Hindlimb muscle (tissue), 1 donor: Measurements from ENCODE around the gene VEGFB. TPM values are rescaled to one million over a fixed set of nuclear protein-coding genes. Genes with fewer than 3 reads are reported as not detected.
"Not testable (repeated sequence)": the region's sequence is repeated elsewhere in the genome, so short reads cannot be mapped to it uniquely, and the experiment has no call there.

Experiments used
- DNase-seq: peaks from one replicate; pipeline ENCODE4 v3.0.0-alpha.2; 2013
- polyA plus RNA-seq: library from polyadenylated mRNA; unstranded; fragments of 120-200 nt; gene quantifications from one replicate; pipeline ENCODE4 v1.2.1, GENCODE V29; 2013; ENCODE audit not compliant: insufficient read length

VEGFB gene
- polyA plus RNA-seq, 1 donor = 101 TPM

DNA sequence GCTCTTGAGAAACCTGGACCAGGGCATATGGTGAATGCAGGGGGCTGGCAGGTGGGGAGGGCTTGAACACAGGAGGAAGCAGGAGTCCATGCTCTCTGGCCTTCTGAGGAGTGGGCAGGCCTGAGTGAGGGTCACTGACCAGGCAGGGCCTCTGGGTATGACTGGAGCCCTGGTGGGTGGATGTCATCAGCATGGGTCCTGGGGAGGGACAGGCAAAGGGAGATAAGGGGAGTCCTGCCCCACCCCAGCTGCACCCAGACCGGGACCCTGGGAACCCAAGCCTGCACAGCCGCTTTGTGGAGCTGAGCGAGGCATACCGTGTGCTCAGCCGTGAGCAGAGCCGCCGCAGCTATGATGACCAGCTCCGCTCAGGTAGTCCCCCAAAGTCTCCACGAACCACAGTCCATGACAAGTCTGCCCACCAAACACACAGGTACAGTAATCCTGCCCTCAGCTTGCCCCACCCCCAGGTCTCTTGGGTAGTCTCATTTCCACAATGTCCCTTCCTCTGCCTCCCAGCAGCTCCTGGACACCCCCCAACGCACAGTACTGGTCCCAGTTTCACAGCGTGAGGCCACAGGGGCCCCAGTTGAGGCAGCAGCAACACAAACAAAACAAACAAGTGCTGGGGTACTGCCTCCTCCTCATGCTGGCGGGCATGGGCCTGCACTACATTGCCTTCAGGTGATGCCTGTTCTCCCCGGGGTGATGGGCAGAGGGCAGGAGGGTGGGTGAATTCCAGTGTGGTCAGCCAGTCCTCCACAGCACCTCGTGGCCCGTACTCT, 2.0 kb upstream of the VEGFB start:
- DNase-seq = peak; percentile 6

DNA sequence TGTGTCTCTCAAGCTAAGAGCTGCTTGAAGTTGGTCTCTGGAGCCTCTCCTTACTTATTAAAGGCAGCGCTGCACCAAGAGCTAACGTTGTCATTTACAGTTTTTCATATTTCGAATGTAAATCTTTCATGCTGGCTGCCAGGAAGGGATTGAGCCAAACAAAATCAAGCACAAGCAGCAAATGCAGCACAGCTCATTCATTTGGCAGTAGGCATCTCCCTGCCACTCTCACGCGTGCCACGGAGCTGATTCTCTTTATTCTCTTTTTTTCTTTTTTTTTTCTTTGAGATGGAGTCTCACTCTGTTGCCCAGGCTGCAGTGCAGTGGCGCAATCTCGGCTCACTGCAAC, 1.4 kb upstream of the VEGFB start:
- DNase-seq = no peak

DNA sequence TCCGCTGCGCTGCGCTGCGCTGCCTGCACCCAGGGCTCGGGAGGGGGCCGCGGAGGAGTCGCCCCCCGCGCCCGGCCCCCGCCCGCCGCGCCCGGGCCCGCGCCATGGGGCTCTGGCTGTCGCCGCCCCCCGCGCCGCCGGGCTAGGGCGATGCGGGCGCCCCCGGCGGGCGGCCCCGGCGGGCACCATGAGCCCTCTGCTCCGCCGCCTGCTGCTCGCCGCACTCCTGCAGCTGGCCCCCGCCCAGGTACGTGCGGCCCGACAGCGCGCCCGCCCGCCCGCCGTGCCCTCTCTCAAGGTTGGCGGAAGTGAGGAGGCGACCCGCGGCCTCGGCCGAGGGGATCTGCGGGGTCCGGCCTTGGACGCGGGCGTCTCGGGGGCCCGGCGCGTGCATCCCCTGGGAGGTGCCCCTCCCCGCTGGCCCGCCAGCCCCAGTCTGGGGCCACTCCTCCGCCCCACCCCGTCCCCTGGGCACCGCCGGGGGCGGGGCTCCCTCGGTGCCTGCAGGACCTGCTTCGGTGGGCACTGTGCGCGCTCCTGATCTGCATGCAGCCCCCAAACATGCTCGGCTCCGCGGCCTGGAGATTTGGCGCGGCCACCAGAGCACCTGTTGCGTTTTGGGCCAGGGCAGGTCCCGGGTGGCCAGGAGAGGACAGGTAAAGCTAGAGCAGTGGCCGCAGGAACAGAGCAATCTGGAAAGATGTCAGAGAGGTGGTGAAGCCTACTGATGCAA, 429 bp downstream of the VEGFB start:
- DNase-seq = no peak

- DNase-seq = no peak
Measured at GRCh38 chr11:64235437-64236161, 1.2 kb downstream of the VEGFB start.

DNA sequence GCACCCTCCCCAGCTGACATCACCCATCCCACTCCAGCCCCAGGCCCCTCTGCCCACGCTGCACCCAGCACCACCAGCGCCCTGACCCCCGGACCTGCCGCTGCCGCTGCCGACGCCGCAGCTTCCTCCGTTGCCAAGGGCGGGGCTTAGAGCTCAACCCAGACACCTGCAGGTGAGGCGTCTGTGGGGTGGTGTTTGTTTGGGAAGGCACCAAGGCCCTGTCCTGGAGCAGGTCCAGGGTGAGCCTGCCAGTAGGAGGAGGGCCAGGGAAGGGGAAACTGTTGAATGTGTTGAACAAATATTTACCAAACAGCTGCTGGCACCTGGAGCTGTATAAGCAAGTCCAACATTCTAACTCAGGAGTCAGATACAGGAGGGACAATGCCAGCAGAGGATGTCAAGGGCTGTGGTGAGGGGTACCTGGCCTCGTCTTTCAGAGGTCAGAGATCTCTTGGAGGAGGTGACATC, 3.1 kb downstream of the VEGFB start:
- DNase-seq = no peak

DNA sequence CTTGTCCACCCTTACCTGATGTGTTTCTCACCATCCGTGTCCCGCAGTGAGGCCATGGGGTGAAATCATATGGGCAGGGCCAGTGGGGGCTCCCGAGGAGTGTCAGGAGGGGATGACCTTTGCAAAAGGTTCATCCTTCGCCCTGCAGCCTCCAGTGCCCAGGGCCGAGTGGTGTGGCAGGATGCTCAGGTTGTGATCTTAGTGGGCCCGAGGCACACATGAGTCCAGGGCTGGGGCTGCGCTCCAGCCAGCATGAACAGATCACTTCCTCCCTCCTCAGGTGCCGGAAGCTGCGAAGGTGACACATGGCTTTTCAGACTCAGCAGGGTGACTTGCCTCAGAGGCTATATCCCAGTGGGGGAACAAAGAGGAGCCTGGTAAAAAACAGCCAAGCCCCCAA, 3.7 kb downstream of the VEGFB start:
- no peak for DNase-seq

- no peak for DNase-seq
Measured at GRCh38 chr11:64238999-64239398, 4.6 kb downstream of the VEGFB start.

DNA sequence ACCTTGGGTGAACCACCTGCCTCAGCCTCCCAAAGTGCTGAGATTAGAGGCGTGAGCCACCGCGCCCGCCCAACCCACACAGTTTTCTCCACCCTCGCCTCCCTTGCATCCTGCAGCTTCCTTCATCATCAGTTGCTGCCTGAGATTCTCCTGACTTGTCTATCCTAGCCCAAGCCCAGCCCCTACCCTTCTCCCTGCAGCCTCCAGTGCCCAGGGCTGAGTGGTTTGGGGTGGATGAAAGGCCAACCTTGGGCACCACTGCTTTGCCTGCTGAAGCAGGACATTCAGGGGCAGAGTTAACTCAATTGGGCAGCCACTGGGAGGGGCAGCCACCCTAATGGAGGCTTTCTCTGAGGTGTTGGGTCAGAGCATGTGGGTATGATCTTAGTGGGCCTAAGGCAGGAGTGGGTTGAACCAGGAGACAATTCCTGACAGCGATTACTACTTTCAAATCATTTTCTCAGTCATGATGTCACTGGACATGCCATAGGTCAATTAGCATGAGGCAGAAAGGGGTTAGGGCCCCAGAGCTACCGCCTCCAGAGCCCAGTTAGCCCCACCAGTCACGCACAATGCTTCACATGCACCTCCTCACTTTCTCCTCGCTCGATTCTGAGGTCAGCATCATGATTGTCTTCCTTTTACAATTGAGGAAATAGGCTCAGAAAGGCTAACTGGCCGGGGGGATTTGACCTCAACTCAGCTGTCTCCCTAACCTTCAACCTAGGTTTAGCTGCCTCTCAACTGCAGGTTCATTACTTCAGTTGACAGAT, 5.5 kb downstream of the VEGFB start:
- DNase-seq = no peak

DNA sequence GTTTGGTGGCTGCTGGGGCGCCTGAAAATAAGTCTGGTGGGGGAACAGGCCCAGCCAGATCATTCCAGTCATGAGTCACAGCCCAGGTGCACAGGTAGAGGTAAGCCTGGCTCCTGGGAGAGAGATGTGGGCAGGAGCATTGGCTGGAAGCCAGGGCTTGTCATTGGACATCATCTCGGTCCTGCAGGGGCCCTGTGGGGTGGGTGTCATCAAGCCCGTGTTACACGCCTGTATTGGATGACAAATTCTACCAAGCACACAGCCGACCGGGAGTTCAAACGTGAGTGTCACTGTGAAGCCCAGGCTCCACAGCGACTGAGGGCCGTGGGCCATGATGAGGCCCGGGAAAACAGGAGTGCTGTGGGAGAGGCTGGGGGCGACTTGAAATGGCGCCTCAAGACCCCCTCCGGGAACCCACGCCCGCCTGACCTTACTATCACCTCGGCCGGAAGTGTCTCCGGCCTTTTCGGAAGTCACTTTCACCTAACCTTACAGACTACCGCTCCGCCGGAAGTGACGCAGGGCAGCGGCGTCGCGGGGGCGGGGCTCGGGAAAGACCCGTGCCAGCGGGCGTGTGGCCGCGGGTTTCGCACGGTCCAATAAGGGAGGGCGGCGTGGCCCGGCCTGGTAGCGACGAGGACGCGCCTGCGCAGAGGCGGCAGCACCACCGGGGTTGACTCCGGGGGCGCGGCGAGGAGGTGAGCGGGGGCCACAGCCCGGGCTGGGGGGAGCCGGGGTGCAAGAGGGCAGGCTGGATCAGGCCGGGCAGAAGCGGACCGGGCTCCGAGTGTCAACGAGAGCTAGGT, 6.3 kb downstream of the VEGFB start, which contains the start of gene FKBP2:
TSS of gene FKBP2 (plus strand) at position 661 of the 806 bp plus-strand sequence. CDS start 1,293 bp downstream, outside the sequence.
- peak; percentile 98 for DNase-seq

GRCh38 chr11:64241241-64241490, 6.8 kb downstream of the VEGFB start:
- DNase-seq = peak; percentile 100

GRCh38 chr11:64241491-64242374, 7.3 kb downstream of the VEGFB start:
- peak; percentile 51 for DNase-seq

DNA sequence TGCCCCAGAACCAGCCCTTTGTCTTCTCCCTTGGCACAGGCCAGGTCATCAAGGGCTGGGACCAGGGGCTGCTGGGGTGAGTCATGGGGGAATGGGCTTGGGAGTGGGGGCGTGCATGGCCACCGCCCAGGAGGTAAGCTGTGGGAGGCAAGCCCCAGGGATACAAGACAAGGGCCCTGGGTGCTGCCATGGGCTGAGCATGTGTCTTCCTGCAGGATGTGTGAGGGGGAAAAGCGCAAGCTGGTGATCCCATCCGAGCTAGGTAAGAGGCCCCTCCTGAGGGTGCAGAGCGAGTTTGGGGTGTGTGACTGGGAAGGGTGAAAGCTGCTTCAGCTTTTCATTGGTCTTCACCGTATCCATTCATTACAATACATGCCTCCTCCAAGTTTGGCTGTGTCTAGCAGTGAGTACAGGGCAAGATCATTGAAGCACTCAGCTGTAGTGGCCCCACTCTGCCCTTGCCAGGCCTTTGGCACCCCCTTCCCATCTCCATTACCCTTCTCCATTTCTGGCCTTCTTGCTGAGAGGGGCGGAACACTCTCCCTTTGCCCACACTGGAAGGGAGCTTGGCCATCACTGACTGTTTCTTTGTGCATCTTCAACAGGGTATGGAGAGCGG, 9.0 kb downstream of the VEGFB start:
- DNase-seq = no peak

GRCh38 chr11:64244107-64244506, 9.7 kb downstream of the VEGFB start:
- no peak for DNase-seq

DNA sequence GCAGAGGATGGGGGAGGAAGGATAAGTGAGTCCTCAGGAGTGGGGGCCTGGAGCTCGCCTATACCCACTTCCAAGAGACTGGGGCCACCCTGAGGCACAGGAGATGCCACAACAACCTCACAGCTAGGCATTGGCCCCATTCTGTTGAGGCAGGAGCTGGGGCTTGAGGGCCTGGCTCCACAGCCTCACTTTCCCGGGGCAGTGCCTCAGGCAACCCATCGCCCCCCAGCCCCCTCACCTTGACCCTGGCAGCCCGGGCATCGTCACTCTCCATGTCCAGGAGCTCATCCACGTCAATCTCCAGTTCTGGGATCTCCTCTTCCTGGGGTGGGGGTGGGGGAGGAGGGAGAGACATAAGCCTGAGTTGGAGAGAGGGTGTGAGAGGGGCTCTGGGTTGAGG, 10.6 kb downstream of the VEGFB start:
- no peak for DNase-seq

DNA sequence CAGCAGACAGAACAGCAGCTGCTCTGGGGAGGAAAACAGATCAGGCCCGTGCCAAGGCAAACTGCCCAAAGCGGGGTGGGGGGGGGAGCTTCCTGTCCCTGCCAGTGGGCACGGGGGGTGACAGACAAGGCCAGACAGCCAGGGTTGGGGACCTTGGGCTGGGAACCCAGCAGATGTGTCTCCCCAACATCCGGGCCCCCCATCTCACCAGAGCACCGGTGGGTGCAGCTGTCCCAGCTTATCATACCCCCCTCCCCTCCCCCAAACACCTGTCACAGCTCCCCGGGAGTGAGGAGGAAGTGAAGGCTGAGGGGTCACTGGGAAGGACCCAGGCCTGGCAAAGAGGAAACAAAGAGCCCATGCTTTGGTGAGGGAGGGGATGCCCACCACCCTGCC, 11.0 kb downstream of the VEGFB start:
- DNase-seq = peak; percentile 53

DNA sequence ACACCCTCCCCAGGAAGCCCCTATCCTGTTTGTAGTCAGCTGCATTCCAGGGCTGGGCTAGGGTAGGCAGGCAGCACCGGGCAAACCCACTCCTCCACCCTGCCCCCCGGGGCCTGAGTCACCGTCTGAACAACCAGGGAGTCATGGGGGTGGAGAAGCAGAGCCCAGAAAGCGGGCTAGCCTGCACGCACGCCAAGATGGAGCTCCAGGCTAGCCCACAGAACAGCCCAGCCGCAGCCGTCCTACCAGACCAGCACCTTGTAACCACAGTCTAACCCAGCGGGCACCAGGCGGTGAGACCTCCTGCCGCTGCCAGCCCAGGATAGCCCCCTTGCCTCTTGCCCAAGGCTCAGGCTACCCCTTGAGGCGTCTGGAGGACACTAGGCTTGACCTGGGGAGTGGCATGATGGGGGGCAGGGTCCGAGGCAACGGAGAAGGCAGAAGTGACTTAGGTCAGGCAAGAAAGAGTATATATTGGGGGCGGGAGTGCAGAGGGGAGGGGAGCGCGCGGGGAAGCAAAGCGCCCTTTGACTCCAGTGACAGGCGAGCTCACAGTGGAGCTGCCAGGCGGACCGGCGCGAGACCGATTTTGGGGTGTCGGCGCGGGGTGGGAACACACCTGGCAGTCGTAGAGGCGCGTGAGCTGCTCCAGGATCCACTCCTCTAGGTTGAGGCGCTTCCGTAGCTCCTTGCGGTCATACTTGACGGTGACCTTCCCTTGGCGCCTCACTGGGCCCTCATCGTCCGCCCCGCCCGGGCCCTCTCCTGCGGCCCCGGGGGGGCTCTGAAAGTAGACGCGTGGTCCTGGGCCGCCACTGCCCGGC, 11.6 kb downstream of the VEGFB start:
- peak; percentile 62 for DNase-seq

GRCh38 chr11:64246621-64246870, 12.2 kb downstream of the VEGFB start:
- not testable (repeated sequence) for DNase-seq

DNA sequence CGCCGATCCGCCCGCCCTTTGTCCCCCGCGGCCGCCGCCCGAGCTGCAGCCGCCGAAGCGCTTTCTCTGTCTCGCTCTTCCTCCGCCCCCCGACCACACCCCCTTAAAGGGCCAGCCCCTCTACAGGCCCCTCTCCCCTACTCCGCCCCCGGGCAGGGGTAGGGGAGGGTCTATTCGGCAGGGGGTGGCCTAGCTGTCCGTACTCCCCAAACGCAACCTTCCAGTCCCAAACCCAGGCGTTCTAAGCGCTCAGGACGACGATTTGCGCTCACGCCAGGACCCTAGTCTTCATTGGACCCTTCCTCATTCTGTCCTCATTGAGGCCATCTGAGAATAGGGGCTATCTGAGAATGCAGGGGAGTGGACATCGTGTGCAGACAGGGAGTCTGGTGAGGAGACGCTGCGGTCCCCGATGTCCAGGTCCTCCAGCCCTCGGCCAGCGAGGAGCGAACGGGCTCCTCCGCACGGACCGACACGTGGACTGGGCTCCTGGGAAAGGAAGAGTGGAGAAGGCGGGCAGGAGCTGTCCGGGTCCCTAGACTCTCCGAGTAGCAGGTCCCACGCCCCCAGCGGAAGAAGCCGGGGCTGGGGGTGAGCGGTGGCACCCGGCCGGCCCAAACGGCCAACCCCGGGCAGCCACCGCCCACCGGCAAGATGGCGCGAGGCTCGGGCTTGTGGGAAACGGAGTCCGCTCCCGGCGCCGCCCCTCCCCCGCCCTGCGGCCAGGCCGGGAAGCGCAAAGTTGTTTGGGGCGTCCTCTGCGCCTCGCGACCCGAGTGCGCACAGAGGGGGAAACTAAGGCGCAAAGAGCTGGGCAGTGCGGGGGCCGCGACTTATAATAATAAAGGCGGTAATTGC, 12.7 kb downstream of the VEGFB start, which contains the start of gene PPP1R14B:
TSS of gene PPP1R14B (minus strand) at position 73 of the 858 bp plus-strand sequence. CDS start 270 bp downstream, outside the sequence.
- peak; percentile 90 for DNase-seq
